Measurements from ENCODE around the gene TEX2. TPM values are rescaled to one million over a fixed set of nuclear protein-coding genes. Genes with fewer than 3 reads are reported as not detected.

TEX2 gene
- polyA plus RNA-seq, 1 donor (not counting 4 experiments of a cell fraction or from before 2014, with no cell fraction given), result 44.4 TPM

DNA sequence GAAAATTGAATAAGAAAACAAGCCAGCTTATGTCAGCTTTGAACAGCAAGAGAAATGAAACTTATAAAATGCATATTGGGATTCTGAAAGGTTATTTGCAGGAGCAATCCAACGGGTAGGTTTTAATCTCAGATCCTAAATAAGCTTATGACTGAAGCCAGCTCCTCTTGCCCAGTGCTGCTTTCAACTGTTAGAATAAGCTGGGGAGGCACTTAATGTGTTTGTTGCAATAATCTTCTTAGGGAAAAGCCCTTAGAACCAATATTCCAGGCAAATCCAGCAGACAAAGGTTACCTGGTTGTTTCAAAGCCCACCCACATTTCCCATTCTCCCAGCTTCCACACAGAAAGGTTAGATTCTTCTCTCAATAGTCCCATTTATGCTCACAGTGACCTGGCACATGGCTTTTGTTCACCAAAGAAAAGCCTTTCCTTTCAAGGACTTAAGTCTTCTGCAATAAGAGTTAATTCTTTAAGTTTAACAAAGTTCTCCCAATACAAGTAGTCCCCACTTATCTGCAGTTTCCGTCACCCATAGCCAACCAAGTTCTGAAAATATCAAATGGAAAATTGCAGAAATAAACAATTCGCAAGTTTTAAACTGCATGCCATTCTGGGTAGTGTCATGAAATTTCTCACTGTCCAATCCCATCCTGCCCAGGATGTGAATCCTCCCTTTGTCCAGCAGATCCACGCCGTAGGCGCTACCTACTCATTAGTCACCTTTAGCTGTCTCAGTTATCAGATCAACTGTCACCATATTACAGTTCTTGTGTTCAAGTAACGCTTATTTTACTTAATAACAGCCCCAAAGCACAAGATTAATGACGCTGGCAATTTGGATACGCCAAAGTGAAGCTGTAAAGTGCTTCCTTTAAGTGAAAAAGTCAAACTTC, 5.9 kb downstream of the TEX2 start:
- FAIRE-seq, result no peak
- Histone ChIP-seq H3K9ac (ENCODE audit: control insufficient read depth, extremely low read depth, insufficient read depth, low read length) (no peak overlapping the region), H3K9me1 (ENCODE audit: control insufficient read depth, extremely low read depth, insufficient read depth, low read length) (peaks cover 7% of the 10 kb centered on the region), H4K20me1 (ENCODE audit: control insufficient read depth, extremely low read depth, insufficient read depth, low read length) (peaks cover 2% of the 10 kb centered on the region), H3K27ac (ENCODE audit: control insufficient read depth, insufficient read depth, low read length) (no peak overlapping the region), H3K36me3 (ENCODE audit: control insufficient read depth in 2 of 2, extremely low read depth in 1 of 2, insufficient read depth in 2 of 2, low read length in 2 of 2) (peaks cover 3% of the 10 kb centered on the region in 2 experiments), H3K4me2 (ENCODE audit: control insufficient read depth, extremely low read depth, insufficient read depth, low read depth, low read length) (peak overlapping the region; percentile 3), H3K27me3 (ENCODE audit: control insufficient read depth, extremely low read depth, insufficient read depth, low read length) (no peaks in the 10 kb centered on the region), H3K4me3 (ENCODE audit: control insufficient read depth in 2 of 3, extremely low read depth in 1 of 3, insufficient read depth in 2 of 3, low read depth in 1 of 3, low read length in 3 of 3) (no peak overlapping the region), H3K79me2 (ENCODE audit: control insufficient read depth, insufficient read depth, low read length) (peaks cover 88% of the 10 kb centered on the region), H3K4me1 (ENCODE audit: control insufficient read depth, extremely low read depth, insufficient read depth, low read length) (peaks cover 35% of the 10 kb centered on the region), H3K9me3 (ENCODE audit: control insufficient read depth, low read depth, low read length) (no peaks in the 10 kb centered on the region), H2AFZ (ENCODE audit: control insufficient read depth, low read length) (no peak overlapping the region)
- dilution Hi-C loops (cut with MboI; ENCODE audit: extremely low pct_ligation_motif_present, low sequenced_read_pairs), result no loop called here
- no peak for TF ChIP-seq EZH2 (IDR thresholded peaks at IDR 0.05; ENCODE audit: low read length)
- TF ChIP-seq, protein P1, sequence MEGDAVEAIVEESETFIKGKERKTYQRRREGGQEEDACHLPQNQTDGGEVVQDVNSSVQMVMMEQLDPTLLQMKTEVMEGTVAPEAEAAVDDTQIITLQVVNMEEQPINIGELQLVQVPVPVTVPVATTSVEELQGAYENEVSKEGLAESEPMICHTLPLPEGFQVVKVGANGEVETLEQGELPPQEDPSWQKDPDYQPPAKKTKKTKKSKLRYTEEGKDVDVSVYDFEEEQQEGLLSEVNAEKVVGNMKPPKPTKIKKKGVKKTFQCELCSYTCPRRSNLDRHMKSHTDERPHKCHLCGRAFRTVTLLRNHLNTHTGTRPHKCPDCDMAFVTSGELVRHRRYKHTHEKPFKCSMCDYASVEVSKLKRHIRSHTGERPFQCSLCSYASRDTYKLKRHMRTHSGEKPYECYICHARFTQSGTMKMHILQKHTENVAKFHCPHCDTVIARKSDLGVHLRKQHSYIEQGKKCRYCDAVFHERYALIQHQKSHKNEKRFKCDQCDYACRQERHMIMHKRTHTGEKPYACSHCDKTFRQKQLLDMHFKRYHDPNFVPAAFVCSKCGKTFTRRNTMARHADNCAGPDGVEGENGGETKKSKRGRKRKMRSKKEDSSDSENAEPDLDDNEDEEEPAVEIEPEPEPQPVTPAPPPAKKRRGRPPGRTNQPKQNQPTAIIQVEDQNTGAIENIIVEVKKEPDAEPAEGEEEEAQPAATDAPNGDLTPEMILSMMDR (optimal IDR thresholded peaks at IDR 0.05 in 1 of 3, IDR thresholded peaks at IDR 0.05 in 1 of 3, conservative IDR thresholded peaks at IDR 0.05 in 1 of 3; ENCODE audit: extremely low read depth in 1 of 3, insufficient read depth in 2 of 3, low read length in 3 of 3), result no peak
- no peak for DNase-seq (ENCODE audit: low read depth, low spot score)

DNA sequence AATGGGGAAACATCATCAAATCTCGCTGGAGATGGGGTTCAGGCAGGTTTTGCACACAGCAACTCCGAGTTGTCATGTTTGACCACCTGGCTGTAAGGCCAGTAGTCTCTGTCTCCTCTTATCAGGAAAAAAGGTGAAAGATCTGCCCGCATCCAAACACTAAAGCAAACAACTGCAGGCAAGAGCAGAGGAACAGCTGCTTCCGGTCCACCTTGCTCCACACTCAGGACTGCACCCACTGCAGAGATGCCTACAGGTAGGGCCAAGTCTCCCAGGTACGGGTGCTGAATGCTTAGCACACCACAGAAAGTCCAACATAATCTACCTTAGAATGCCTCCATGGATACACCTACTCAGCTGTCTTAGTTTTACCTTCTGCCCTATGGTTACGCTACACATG, 7.3 kb downstream of the TEX2 start:
- Histone ChIP-seq H3K9me1 (ENCODE audit: control insufficient read depth, extremely low read depth, insufficient read depth, low read length) (peaks cover 7% of the 10 kb centered on the region), H4K20me1 (ENCODE audit: control insufficient read depth, extremely low read depth, insufficient read depth, low read length) (peaks cover 2% of the 10 kb centered on the region), H3K27me3 (ENCODE audit: control insufficient read depth, extremely low read depth, insufficient read depth, low read length) (no peaks in the 10 kb centered on the region), H3K79me2 (ENCODE audit: control insufficient read depth, insufficient read depth, low read length) (peaks cover 88% of the 10 kb centered on the region), H3K4me3 (ENCODE audit: control insufficient read depth in 2 of 3, extremely low read depth in 1 of 3, insufficient read depth in 2 of 3, low read depth in 1 of 3, low read length in 3 of 3) (no peak overlapping the region), H3K27ac (ENCODE audit: control insufficient read depth, insufficient read depth, low read length) (no peak overlapping the region), H3K36me3 (ENCODE audit: control insufficient read depth in 2 of 2, extremely low read depth in 1 of 2, insufficient read depth in 2 of 2, low read length in 2 of 2) (peaks cover 3% of the 10 kb centered on the region in 2 experiments), H3K4me2 (ENCODE audit: control insufficient read depth, extremely low read depth, insufficient read depth, low read depth, low read length) (no peak overlapping the region), H3K9me3 (ENCODE audit: control insufficient read depth, low read depth, low read length) (no peaks in the 10 kb centered on the region), H3K4me1 (ENCODE audit: control insufficient read depth, extremely low read depth, insufficient read depth, low read length) (peaks cover 24% of the 10 kb centered on the region), H2AFZ (ENCODE audit: control insufficient read depth, low read length) (no peak overlapping the region), H3K9ac (ENCODE audit: control insufficient read depth, extremely low read depth, insufficient read depth, low read length) (no peak overlapping the region)
- TF ChIP-seq, protein P1 (optimal IDR thresholded peaks at IDR 0.05 in 1 of 3, IDR thresholded peaks at IDR 0.05 in 1 of 3, conservative IDR thresholded peaks at IDR 0.05 in 1 of 3; ENCODE audit: extremely low read depth in 1 of 3, insufficient read depth in 2 of 3, low read length in 3 of 3), result no peak
- TF ChIP-seq EZH2 (IDR thresholded peaks at IDR 0.05; ENCODE audit: low read length), result no peak
- FAIRE-seq (no peak), DNase-seq (ENCODE audit: low read depth, low spot score) (no peak)
- dilution Hi-C loops (cut with MboI; ENCODE audit: extremely low pct_ligation_motif_present, low sequenced_read_pairs), result no loop called here

All from keratinocyte (primary cell).